HTERT RPE-1 (cell line): ENCODE measurements around the gene SLCO3A1.
"Not testable (repeated sequence)": the region's sequence is repeated elsewhere in the genome, so short reads cannot be mapped to it uniquely, and the experiment has no call there.

Experiments
- in situ Hi-C: fragments of 300-500 bp; cut with MboI; formaldehyde crosslinking; loops from 4 replicates; pipeline ENCODE4 v1.14.3; 2020; ENCODE audit warnings: low sequenced_read_pairs

SLCO3A1 gene

DNA sequence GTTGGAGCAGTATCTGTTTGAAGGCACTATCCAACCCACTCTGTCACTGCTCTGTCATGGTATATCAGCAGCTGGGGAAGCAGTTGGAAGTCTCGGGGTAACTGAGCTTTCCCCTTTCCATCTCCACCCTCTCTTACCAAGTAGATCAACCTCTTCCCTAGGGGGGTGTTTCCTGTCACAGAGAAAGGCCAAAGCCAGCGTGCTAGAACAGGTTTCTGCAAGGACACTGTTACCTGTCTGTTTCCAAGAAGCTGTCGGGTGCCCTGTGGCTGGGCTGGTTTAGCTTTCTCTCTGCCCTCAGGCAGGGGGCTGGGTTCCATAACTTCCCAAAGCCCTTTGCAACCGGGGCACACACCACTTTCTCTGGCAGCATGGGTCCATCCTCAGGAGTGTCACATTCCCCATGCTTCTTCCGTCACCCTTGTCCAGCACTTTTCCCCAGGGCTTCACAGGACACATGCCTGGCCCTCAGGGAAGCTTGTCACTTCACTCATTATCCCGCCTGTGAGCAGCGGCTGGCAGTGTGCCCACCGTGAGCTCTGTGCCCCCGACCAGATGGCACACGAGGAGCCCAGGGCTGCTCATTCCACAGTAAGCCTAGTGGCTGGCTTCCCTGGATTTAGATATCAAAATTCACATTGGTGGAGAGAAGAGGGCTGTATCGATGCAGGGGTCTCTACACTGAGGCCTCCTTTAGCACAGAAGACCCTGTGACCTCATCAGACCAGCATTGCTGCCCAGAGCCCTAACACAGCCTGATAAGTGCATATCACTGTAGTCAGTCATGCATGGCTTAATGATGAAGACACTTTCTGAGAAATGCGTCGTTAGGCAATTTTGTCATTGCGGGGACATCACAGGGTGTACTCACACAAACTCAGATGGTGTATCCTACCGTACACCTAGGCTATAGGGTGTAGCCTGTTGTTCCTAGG lies 205.8 kb downstream of the SLCO3A1 start:
- in situ Hi-C loops = no loop called here

GRCh38 chr15:92059971-92060311 lies 206.4 kb downstream of the SLCO3A1 start:
- in situ Hi-C loops = not testable (repeated sequence)

- in situ Hi-C loops = no loop called here
Observed at GRCh38 chr15:92061511-92062195, 208.1 kb downstream of the SLCO3A1 start.

DNA sequence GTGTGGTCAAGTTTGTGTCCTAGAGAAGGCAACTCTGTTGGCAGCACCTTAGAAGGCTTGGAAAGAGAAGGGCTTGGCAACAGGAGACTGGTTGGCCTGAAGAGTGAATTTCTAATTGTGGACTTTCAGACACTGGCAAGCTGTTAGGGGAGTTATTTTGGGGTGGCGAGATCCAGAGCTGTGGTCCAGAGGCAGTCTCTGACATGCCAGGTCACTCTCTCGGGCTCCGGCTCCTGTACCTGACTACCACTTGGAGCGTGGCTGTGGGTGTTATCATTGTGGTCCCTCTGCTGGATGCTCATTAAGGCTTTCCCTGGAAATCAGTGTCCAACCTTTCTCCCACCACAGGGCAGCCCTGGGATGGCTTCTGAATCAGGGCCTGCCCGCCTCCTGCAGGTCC lies 209.0 kb downstream of the SLCO3A1 start:
- in situ Hi-C loops = no loop called here

DNA sequence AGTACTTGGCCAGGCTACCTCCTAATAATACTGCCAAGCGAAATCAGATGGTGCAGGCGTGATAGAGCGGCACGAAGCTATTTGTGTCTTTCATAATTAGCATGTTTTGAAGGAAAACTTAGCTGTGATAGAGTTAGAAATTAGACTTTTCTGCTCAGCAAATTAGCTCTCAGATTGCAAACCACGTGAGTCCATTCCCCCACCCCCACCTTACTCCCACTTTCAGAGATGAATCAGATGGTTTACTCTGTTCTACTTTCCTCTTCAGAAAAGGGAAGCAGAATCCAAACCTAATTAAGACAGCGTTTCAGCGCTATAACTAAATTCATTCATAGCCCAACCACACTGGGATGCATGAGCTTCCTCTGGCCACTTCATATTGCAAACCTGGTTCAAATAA lies 214.6 kb downstream of the SLCO3A1 start:
- in situ Hi-C loops = no loop called here

DNA sequence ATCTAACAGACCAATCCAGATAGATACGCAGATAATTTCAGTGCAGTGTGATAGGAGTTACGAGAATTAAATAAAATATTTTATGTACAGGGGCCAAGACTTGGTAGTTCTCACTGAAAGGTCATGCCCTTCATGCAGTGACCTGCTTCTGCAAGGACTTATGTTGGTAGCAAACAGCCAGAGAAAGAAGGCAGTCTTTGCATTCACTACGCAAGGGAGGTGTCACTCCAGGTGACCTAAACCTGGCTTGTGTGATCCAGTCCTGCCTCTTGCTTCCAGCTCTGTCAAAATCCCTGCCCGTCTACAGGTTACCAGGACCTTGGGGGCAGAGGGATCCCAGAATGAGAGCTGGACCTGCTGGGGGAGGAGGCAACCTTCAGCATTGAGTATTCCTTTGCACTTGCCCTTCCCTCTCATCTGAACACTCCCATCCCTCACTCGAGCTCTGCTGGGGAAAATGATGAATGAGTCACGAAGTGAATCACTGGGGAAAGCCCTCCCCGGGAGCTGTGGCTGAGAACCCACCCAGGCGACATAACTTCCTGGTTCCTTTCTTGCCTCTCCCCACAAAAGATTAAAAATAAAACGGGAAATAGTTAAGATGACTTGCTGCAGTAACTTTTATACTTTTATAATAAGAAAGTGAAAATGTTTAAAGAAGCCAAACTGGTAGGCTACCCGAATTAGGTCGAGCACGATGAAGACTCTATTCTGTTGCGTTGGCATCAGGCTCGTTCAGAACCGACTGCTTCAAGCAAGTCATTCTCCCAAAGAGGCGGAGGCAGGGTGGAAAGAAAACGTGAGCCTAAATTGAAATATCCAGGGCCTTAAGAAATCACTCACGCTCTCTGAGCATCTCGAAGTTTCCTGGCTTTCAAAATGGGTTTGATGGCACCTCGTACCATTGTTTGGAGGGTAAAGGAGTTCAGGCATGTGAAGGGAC lies 216.1 kb downstream of the SLCO3A1 start:
- in situ Hi-C loops = no loop called here

- in situ Hi-C loops = not testable (repeated sequence)
Observed at GRCh38 chr15:92070251-92070650, 216.7 kb downstream of the SLCO3A1 start.

DNA sequence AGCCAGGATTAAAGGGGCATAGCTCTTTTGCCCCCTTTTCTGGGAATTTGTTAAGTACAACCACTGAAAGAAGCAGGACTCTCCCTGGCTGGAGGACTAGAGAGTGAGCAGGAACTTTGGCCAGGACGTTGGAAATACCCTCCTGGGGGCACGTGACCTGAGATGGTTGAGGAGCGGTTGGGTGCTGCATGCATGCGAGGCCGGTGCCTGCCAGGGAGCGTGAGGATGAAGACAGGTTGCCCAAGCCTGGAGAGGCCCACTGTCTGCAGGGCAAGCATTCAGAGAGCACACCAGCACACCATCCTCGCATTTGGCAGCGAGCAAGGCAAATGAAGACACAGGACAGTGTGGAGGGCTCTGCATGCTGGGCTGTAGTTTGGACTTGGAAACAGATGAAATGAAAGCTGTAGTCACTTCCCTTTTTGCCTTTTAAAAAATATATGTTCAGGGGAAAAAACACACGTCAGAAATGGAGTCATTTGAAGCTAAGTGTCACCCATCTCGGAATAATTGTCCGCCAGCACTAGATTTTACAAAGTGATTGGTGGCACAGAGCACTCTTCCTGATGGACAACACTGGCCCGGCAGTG lies 217.6 kb downstream of the SLCO3A1 start:
- in situ Hi-C loops = no loop called here

GRCh38 chr15:92073044-92073785 lies 219.7 kb downstream of the SLCO3A1 start:
- in situ Hi-C loops = no loop called here

DNA sequence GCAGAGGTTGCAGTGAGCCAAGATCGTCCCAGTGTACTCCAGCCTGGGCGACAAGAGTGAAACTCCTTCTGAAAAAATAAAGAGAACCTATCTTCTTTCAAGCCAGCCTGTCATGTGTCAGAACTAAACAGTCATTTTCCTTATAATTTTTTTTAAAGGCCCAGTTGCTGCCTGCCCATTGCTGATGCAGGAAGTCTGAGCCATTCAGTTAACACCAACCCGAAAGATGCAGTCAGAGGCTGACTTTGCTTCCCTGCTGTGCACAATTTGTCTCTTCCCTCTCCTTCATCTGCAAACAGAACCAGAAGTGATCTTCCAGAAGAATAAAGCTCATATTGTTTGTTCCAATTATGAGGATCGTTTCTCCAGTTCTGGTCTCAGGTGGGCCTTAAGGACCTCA lies 220.6 kb downstream of the SLCO3A1 start:
- in situ Hi-C loops = no loop called here

DNA sequence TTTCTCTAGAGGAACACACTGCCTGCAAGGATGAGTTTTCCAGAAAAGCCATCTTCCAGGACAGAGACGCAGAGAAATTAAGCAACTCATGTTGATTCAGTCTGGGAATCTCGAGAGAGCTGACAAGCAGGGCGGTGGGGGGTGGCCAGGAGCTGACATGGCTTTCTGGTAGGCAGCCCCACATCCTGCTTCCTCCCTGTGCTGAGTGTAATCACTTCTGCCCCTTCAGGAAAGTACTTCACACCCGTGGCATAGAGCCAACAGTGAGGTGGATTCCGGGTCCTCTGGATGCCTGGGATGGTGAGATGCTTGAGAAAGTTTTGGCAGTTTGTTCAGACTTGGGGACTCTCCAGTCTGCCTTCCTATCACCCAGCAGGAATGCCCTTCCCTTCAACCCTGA lies 221.1 kb downstream of the SLCO3A1 start:
- in situ Hi-C loops = no loop called here

- in situ Hi-C loops = no loop called here
Observed at GRCh38 chr15:92075764-92076163, 222.3 kb downstream of the SLCO3A1 start.

GRCh38 chr15:92076541-92076940 lies 223.0 kb downstream of the SLCO3A1 start:
- in situ Hi-C loops = no loop called here

GRCh38 chr15:92077353-92078085 lies 224.0 kb downstream of the SLCO3A1 start:
- in situ Hi-C loops = no loop called here

- in situ Hi-C loops = no loop called here
Observed at GRCh38 chr15:92078270-92078669, 224.8 kb downstream of the SLCO3A1 start.

DNA sequence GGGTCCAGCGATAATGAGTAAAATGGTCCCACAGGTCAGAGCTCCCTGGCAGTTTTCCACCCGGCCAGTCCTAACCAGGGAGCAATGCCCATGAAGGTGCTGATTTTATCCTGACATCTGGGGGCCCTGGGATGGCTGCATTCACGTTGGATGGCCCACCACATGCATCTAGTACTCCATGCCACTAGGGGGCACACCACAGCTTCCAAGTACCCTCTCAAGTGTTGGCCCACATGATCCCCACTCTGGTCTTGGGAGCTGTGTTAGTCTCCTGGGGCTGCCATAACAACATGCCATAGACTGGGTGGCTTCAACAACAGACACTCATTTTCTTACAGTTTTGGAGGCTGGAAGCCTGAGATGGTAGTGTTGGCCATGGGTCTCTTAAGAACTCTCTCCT lies 225.5 kb downstream of the SLCO3A1 start:
- in situ Hi-C loops = no loop called here

DNA sequence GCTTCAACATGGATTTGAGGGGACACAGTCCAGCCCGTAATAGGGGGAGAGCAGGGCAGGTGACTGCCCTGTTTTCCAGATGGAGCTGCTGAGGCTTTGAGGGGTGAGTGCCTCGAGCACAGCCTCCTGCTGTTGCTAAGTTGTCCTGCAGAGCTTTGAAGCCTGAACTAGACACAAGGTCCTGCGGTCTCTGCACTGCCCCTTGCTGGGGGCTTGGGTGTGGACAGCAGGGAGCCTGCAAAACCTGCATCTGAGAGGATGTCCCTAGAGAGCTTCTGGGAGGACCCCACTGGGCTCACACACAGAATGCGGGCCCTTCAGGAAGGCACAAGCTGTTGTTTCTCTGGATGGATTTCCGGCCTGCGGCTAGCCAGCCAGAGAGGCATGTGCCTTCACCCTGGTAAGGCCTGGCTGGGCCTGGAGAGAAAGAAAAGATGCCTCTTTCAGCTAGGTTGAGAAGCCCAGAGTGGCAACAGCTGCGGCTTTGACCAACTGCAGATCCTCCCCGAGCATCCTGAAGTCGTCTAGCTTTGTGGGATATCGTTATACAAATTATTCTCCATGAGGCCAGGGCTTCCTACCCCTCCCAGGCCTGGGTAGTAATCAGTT lies 226.2 kb downstream of the SLCO3A1 start:
- in situ Hi-C loops = no loop called here

- in situ Hi-C loops = no loop called here
Observed at GRCh38 chr15:92082006-92082843, 228.7 kb downstream of the SLCO3A1 start.
